ENCODE data around the gene FAM50B. TPM values are rescaled to one million over a fixed set of nuclear protein-coding genes. Genes with fewer than 3 reads are reported as not detected.

Gene FAM50B
- total and polyA plus RNA-seq, 2 of the 13 experiments (the other 11 are each of a cell fraction or from before 2014, with no cell fraction given): 0.05 TPM; not detected in 1

DNA sequence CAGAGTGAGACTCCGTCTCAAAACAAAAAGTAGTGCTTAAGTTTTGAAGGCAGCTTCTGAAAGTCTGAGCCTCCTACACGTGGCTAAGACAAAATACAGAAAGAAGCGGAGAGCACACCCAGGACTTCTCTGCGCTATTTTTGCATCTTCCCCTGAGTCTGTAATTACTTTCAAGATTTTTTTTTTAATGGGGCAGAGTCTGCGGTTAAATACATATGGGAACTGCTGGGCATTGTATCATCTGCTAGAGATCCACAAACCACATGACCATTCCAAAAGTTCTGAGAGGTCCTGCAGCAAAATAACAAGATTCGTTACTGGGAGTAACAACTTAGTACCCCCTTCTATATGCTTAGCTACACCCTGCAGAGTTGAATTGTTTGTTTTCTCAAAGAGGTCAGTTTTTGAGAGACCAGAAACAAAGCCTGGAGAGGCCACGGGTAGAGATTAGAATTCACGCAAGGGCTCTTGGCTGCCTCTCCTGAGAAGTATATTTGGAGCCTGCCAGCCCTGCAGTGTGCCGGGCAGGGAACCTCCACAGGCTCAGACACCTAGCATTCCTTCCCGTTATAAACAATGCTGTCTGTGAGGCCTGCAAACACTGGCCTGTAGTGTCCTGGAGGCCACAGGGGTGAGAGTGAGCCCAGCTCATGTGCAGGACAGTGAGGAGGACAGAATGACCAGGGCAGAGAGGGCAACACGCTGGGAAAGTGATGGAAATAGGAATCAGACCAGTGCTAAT, 48.2 kb upstream of the FAM50B start (continued):
- TF ChIP-seq EHMT2 (IDR thresholded peaks at IDR 0.05; ENCODE audit: borderline replicate concordance, low read depth, low read length): no peak
- no peak for TF ChIP-seq ZNF841 (CRISPR knock-in tag; IDR thresholded peaks at IDR 0.05; ENCODE audit: borderline replicate concordance)
- TF ChIP-seq DNMT3B (CRISPR knock-in tag; conservative IDR thresholded peaks at IDR 0.05): no peak
- TF ChIP-seq HDAC2 (CRISPR knock-in tag; IDR thresholded peaks at IDR 0.05): peak; percentile 31; the same call in 1 of the 2 replicates
- TF ChIP-seq KDM5A (IDR thresholded peaks at IDR 0.05; ENCODE audit: borderline replicate concordance, low read length): no peak
- peak; percentile 47 for TF ChIP-seq TEAD3 (CRISPR knock-in tag; optimal IDR thresholded peaks at IDR 0.05; ENCODE audit: borderline replicate concordance)
- no peak for TF ChIP-seq KLF6 (CRISPR knock-in tag; IDR thresholded peaks at IDR 0.05)
- no peak for TF ChIP-seq GTF3A (CRISPR knock-in tag; conservative IDR thresholded peaks at IDR 0.05)
- TF ChIP-seq ZFP82 (CRISPR knock-in tag; IDR thresholded peaks at IDR 0.05; ENCODE audit: borderline replicate concordance): no peak
- no peak for TF ChIP-seq SMAD9 (CRISPR knock-in tag; IDR thresholded peaks at IDR 0.05)
- TF ChIP-seq POLR2G (IDR thresholded peaks at IDR 0.05; ENCODE audit: low read depth, low read length): no peak
- TF ChIP-seq, protein P1, sequence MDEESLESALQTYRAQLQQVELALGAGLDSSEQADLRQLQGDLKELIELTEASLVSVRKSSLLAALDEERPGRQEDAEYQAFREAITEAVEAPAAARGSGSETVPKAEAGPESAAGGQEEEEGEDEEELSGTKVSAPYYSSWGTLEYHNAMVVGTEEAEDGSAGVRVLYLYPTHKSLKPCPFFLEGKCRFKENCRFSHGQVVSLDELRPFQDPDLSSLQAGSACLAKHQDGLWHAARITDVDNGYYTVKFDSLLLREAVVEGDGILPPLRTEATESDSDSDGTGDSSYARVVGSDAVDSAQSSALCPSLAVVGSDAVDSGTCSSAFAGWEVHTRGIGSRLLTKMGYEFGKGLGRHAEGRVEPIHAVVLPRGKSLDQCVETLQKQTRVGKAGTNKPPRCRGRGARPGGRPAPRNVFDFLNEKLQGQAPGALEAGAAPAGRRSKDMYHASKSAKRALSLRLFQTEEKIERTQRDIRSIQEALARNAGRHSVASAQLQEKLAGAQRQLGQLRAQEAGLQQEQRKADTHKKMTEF (CRISPR knock-in tag; IDR thresholded peaks at IDR 0.05): no peak
- TF ChIP-seq, protein P2, sequence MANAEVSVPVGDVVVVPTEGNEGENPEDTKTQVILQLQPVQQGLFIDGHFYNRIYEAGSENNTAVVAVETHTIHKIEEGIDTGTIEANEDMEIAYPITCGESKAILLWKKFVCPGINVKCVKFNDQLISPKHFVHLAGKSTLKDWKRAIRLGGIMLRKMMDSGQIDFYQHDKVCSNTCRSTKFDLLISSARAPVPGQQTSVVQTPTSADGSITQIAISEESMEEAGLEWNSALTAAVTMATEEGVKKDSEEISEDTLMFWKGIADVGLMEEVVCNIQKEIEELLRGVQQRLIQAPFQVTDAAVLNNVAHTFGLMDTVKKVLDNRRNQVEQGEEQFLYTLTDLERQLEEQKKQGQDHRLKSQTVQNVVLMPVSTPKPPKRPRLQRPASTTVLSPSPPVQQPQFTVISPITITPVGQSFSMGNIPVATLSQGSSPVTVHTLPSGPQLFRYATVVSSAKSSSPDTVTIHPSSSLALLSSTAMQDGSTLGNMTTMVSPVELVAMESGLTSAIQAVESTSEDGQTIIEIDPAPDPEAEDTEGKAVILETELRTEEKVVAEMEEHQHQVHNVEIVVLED (CRISPR knock-in tag; IDR thresholded peaks at IDR 0.05; ENCODE audit: borderline replicate concordance): no peak
- TF ChIP-seq MAFF (IDR thresholded peaks at IDR 0.05; ENCODE audit: low read depth, low read length): no peak
- no peak for TF ChIP-seq PCBP2 (optimal IDR thresholded peaks at IDR 0.05; ENCODE audit: low read depth, low read length, poor library complexity, severe bottlenecking)
- TF ChIP-seq, protein P3, sequence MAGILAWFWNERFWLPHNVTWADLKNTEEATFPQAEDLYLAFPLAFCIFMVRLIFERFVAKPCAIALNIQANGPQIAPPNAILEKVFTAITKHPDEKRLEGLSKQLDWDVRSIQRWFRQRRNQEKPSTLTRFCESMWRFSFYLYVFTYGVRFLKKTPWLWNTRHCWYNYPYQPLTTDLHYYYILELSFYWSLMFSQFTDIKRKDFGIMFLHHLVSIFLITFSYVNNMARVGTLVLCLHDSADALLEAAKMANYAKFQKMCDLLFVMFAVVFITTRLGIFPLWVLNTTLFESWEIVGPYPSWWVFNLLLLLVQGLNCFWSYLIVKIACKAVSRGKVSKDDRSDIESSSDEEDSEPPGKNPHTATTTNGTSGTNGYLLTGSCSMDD (CRISPR knock-in tag; IDR thresholded peaks at IDR 0.05): no peak
- TF ChIP-seq, protein P4, sequence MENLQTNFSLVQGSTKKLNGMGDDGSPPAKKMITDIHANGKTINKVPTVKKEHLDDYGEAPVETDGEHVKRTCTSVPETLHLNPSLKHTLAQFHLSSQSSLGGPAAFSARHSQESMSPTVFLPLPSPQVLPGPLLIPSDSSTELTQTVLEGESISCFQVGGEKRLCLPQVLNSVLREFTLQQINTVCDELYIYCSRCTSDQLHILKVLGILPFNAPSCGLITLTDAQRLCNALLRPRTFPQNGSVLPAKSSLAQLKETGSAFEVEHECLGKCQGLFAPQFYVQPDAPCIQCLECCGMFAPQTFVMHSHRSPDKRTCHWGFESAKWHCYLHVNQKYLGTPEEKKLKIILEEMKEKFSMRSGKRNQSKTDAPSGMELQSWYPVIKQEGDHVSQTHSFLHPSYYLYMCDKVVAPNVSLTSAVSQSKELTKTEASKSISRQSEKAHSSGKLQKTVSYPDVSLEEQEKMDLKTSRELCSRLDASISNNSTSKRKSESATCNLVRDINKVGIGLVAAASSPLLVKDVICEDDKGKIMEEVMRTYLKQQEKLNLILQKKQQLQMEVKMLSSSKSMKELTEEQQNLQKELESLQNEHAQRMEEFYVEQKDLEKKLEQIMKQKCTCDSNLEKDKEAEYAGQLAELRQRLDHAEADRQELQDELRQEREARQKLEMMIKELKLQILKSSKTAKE (CRISPR knock-in tag; IDR thresholded peaks at IDR 0.05; ENCODE audit: borderline replicate concordance): 0 out of 2 replicates have a peak, but pooled peaks have one; percentile 30
- TF ChIP-seq, protein P5, sequence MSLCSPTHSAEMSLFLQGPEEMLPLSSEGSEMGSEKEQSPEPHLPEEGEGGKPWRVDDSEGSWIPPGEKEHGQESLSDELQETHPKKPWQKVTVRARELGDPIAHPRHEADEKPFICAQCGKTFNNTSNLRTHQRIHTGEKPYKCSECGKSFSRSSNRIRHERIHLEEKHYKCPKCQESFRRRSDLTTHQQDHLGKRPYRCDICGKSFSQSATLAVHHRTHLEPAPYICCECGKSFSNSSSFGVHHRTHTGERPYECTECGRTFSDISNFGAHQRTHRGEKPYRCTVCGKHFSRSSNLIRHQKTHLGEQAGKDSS (CRISPR knock-in tag; IDR thresholded peaks at IDR 0.05; ENCODE audit: borderline replicate concordance, low read depth): 0 out of 2 replicates have a peak, but pooled peaks have one; percentile 36
- TF ChIP-seq, protein P6, sequence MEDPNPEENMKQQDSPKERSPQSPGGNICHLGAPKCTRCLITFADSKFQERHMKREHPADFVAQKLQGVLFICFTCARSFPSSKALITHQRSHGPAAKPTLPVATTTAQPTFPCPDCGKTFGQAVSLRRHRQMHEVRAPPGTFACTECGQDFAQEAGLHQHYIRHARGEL (CRISPR knock-in tag; IDR thresholded peaks at IDR 0.05): no peak
- TF ChIP-seq HNRNPK (IDR thresholded peaks at IDR 0.05; ENCODE audit: low read depth, low read length, poor library complexity, severe bottlenecking): no peak
- no peak for TF ChIP-seq NCOA1 (CRISPR knock-in tag; IDR thresholded peaks at IDR 0.05)
- no peak for TF ChIP-seq GATA4 (IDR thresholded peaks at IDR 0.05; ENCODE audit: borderline replicate concordance, low read depth)

Data from HepG2 (cell line).